IgD-negative memory B cell (primary cell): ENCODE data around the gene METTL16. TPM values are rescaled to one million over a fixed set of nuclear protein-coding genes. Genes with fewer than 3 reads are reported as not detected.
"Not testable (repeated sequence)": the region's sequence is repeated elsewhere in the genome, so short reads cannot be mapped to it uniquely, and the experiment has no call there.

Experiments used
- H3K27ac Mint-ChIP-seq, 3 donors: one replicate each; pipeline ENCODE4 v1.8.0; 2020 to 2022; ENCODE audit warnings: mild to moderate bottlenecking in 3 of 3, mixed read lengths in 3 of 3, moderate library complexity in 1 of 3
- H3K27me3 Mint-ChIP-seq: one replicate; pipeline ENCODE4 v1.8.0; 2021; ENCODE audit warnings: mixed read lengths
- H3K36me3 Mint-ChIP-seq: one replicate; pipeline ENCODE4 v1.8.0; 2020; ENCODE audit warnings: mild to moderate bottlenecking, mixed read lengths
- H3K4me1 Mint-ChIP-seq, 3 donors: one replicate each; pipeline ENCODE4 v1.8.0; 2020 to 2022; ENCODE audit warnings: mixed read lengths in 3 of 3, mild to moderate bottlenecking in 1 of 3
- H3K4me3 Mint-ChIP-seq, 4 donors: one replicate each; pipeline ENCODE4 v1.8.0; 2020 to 2022; ENCODE audit warnings: mild to moderate bottlenecking in 4 of 4, mixed read lengths in 4 of 4, moderate library complexity in 3 of 4
- H3K9me3 Mint-ChIP-seq, 3 donors: one replicate each; pipeline ENCODE4 v1.8.0; 2020 to 2021; ENCODE audit warnings: mixed read lengths in 3 of 3, mild to moderate bottlenecking in 1 of 3
- polyA plus RNA-seq: library from polyadenylated mRNA; unstranded; fragments of 300-500 nt; fragmentation: Illumina TruSeq; gene quantifications from one replicate; pipeline ENCODE4 v1.2.3, GENCODE V29; 2021

METTL16 gene
- polyA plus RNA-seq, 1 donor from 2014 or later = 29.6 TPM

GRCh38 chr17:2450016-2450650, 61.6 kb downstream of the METTL16 start:
- H3K36me3 Mint-ChIP-seq = no peaks in the 10 kb centered on the region
- no peak overlapping the region for H3K27ac Mint-ChIP-seq
- H3K4me3 Mint-ChIP-seq = no peak overlapping the region
- no peaks in the 10 kb centered on the region for H3K9me3 Mint-ChIP-seq
- H3K27me3 Mint-ChIP-seq = no peaks in the 10 kb centered on the region
- H3K4me1 Mint-ChIP-seq = peaks cover 9 to 13% (median 9%) of the 10 kb centered on the region in 3 donors

GRCh38 chr17:2449486-2449885, 62.2 kb downstream of the METTL16 start:
- Mint-ChIP-seq H3K27ac (no peak overlapping the region), H3K4me1 (peaks cover 9 to 13% (median 9%) of the 10 kb centered on the region in 3 donors), H3K9me3 (no peaks in the 10 kb centered on the region), H3K27me3 (no peaks in the 10 kb centered on the region), H3K36me3 (no peaks in the 10 kb centered on the region), H3K4me3 (no peak overlapping the region)

GRCh38 chr17:2447479-2447878, 64.2 kb downstream of the METTL16 start:
- H3K36me3 Mint-ChIP-seq, H3K27me3 Mint-ChIP-seq, H3K9me3 Mint-ChIP-seq, H3K4me1 Mint-ChIP-seq, H3K27ac Mint-ChIP-seq, H3K4me3 Mint-ChIP-seq: not testable (repeated sequence)

- H3K9me3 Mint-ChIP-seq = no peaks in the 10 kb centered on the region
- H3K36me3 Mint-ChIP-seq = peaks cover 5% of the 10 kb centered on the region
- no peak overlapping the region for H3K4me3 Mint-ChIP-seq
- peaks cover 1 to 5% (median 2%) of the 10 kb centered on the region in 3 donors for H3K4me1 Mint-ChIP-seq
- no peak overlapping the region for H3K27ac Mint-ChIP-seq
- no peaks in the 10 kb centered on the region for H3K27me3 Mint-ChIP-seq
Observed at GRCh38 chr17:2445638-2446037, 66.0 kb downstream of the METTL16 start.

- H3K36me3 Mint-ChIP-seq = peaks cover 5% of the 10 kb centered on the region
- peaks cover 1 to 5% (median 2%) of the 10 kb centered on the region in 3 donors for H3K4me1 Mint-ChIP-seq
- no peaks in the 10 kb centered on the region for H3K9me3 Mint-ChIP-seq
- no peak overlapping the region for H3K4me3 Mint-ChIP-seq
- H3K27me3 Mint-ChIP-seq = no peaks in the 10 kb centered on the region
- H3K27ac Mint-ChIP-seq = no peak overlapping the region
Observed at GRCh38 chr17:2444382-2444781, 67.3 kb downstream of the METTL16 start.

GRCh38 chr17:2442166-2442565, 69.5 kb downstream of the METTL16 start:
- peak overlapping the region in 2 of 3 donors; percentile 20 to 45 for H3K27ac Mint-ChIP-seq
- no peaks in the 10 kb centered on the region for H3K9me3 Mint-ChIP-seq
- peaks cover 5% of the 10 kb centered on the region for H3K36me3 Mint-ChIP-seq
- no peaks in the 10 kb centered on the region for H3K27me3 Mint-ChIP-seq
- H3K4me1 Mint-ChIP-seq = peaks cover 1 to 5% (median 2%) of the 10 kb centered on the region in 3 donors
- H3K4me3 Mint-ChIP-seq = no peak overlapping the region

- peaks cover 1 to 4% (median 1%) of the 10 kb centered on the region in 3 donors for H3K4me1 Mint-ChIP-seq
- no peak overlapping the region for H3K4me3 Mint-ChIP-seq
- no peaks in the 10 kb centered on the region for H3K9me3 Mint-ChIP-seq
- H3K27me3 Mint-ChIP-seq = no peaks in the 10 kb centered on the region
- H3K27ac Mint-ChIP-seq = peak overlapping the region in 1 of 3 donors; percentile 73
- peaks cover 8% of the 10 kb centered on the region for H3K36me3 Mint-ChIP-seq
Observed at GRCh38 chr17:2440930-2441329, 70.8 kb downstream of the METTL16 start.

GRCh38 chr17:2439997-2440396, 71.7 kb downstream of the METTL16 start:
- not testable (repeated sequence) for H3K9me3 Mint-ChIP-seq, H3K36me3 Mint-ChIP-seq, H3K4me3 Mint-ChIP-seq, H3K27ac Mint-ChIP-seq, H3K27me3 Mint-ChIP-seq, H3K4me1 Mint-ChIP-seq

- Mint-ChIP-seq H3K27ac (no peak overlapping the region), H3K27me3 (no peaks in the 10 kb centered on the region), H3K9me3 (no peaks in the 10 kb centered on the region), H3K4me3 (no peak overlapping the region), H3K36me3 (peaks cover 8% of the 10 kb centered on the region), H3K4me1 (peaks cover 0 to 5% (median 1%) of the 10 kb centered on the region in 3 donors)
Observed at GRCh38 chr17:2438823-2439222, 72.9 kb downstream of the METTL16 start.

- Mint-ChIP-seq H3K4me1 (peaks cover 0 to 5% (median 0%) of the 10 kb centered on the region in 3 donors), H3K36me3 (peaks cover 12% of the 10 kb centered on the region), H3K4me3 (peak overlapping the region in 1 of 4 donors; percentile 28), H3K27ac (peak overlapping the region in 2 of 3 donors; percentile 54 to 59), H3K9me3 (no peaks in the 10 kb centered on the region), H3K27me3 (no peaks in the 10 kb centered on the region)
Observed at GRCh38 chr17:2436316-2436905, 75.3 kb downstream of the METTL16 start.

GRCh38 chr17:2435862-2436261, 75.8 kb downstream of the METTL16 start:
- Mint-ChIP-seq H3K27ac (peak overlapping the region in 2 of 3 donors; percentile 54 to 59), H3K4me3 (no peak overlapping the region), H3K4me1 (peaks cover 0 to 5% (median 0%) of the 10 kb centered on the region in 3 donors), H3K9me3 (no peaks in the 10 kb centered on the region), H3K36me3 (peaks cover 7% of the 10 kb centered on the region), H3K27me3 (no peaks in the 10 kb centered on the region)

GRCh38 chr17:2435181-2435741, 76.4 kb downstream of the METTL16 start:
- H3K4me1 Mint-ChIP-seq = peaks cover 0 to 5% (median 0%) of the 10 kb centered on the region in 3 donors
- no peaks in the 10 kb centered on the region for H3K9me3 Mint-ChIP-seq
- peaks cover 7% of the 10 kb centered on the region for H3K36me3 Mint-ChIP-seq
- no peak overlapping the region for H3K4me3 Mint-ChIP-seq
- H3K27me3 Mint-ChIP-seq = no peaks in the 10 kb centered on the region
- H3K27ac Mint-ChIP-seq = peak overlapping the region in 1 of 3 donors; percentile 31

GRCh38 chr17:2433696-2434095, 78.0 kb downstream of the METTL16 start:
- Mint-ChIP-seq H3K9me3 (no peaks in the 10 kb centered on the region), H3K4me1 (peaks cover 0 to 5% (median 0%) of the 10 kb centered on the region in 3 donors), H3K27ac (peak overlapping the region in 1 of 3 donors; percentile 94), H3K4me3 (no peak overlapping the region), H3K36me3 (peaks cover 7% of the 10 kb centered on the region), H3K27me3 (no peaks in the 10 kb centered on the region)

- Mint-ChIP-seq H3K9me3 (no peaks in the 10 kb centered on the region), H3K4me3 (no peak overlapping the region), H3K36me3 (peaks cover 1% of the 10 kb centered on the region), H3K27ac (no peak overlapping the region), H3K27me3 (no peaks in the 10 kb centered on the region), H3K4me1 (no peaks in the 10 kb centered on the region)
Observed at GRCh38 chr17:2427910-2428309, 83.8 kb downstream of the METTL16 start.

GRCh38 chr17:2427215-2427614, 84.5 kb downstream of the METTL16 start:
- Mint-ChIP-seq H3K27me3 (no peaks in the 10 kb centered on the region), H3K4me3 (no peak overlapping the region), H3K36me3 (peaks cover 1% of the 10 kb centered on the region), H3K4me1 (no peaks in the 10 kb centered on the region), H3K9me3 (no peaks in the 10 kb centered on the region), H3K27ac (peak overlapping the region in 1 of 3 donors; percentile 13)

- Mint-ChIP-seq H3K36me3 (peaks cover 4% of the 10 kb centered on the region), H3K27ac (peak overlapping the region in 1 of 3 donors; percentile 28), H3K27me3 (no peaks in the 10 kb centered on the region), H3K4me1 (peaks cover 0 to 2% (median 0%) of the 10 kb centered on the region in 3 donors), H3K9me3 (no peaks in the 10 kb centered on the region), H3K4me3 (no peak overlapping the region)
Observed at GRCh38 chr17:2423271-2423670, 88.4 kb downstream of the METTL16 start.
